Erythroblast (primary cell): Measurements from ENCODE around the gene FAM111B.

ENCODE experiments used
- GATA1 ChIP-seq: IDR thresholded peaks from 2 replicates; pipeline ENCODE4 v1.6.1; 2011; ENCODE audit warnings: low read depth, mild to moderate bottlenecking, control low read depth, low read length, moderate library complexity
- POLR2A ChIP-seq: IDR thresholded peaks from 2 replicates; pipeline ENCODE4 v1.6.1; 2011; ENCODE audit warnings: mild to moderate bottlenecking, low read length

DNA sequence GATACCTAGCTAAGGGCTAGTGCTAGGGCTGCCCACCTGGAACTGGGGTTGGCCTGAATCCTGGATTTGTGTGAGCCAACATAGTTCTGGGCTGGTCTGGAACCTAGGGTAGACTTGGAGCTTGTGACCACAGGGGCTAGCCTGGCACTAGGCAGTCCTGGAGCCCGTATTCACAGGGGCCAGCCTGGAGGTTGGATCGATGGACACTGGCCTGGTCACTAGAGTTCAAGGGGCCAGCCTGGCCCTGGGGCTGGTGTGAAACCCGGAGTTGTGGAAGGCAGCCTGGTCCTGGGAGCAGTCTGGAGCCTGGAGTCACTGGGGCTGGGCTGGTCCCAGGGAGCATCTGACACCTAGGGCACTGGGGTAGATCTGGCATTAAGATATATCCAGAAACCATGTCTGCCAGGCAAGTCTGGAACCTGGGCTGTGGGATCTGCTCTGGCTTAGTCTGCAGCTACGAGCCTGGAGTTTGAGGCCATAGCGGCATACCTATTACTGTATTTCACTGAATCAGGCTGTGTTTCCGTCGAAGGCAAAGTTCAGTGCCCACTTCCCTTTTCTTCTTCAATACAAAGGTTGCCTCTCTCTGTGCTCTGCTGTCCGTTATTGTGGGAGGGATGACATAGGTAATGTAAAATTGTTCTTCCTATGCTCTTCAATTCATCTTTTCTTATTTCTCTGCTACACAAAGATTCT, 30.0 kb upstream of the FAM111B start:
- no peak for TF ChIP-seq POLR2A
- no peak for TF ChIP-seq GATA1
